Activated CD8-positive, alpha-beta memory T cell treated with anti-CD3 and anti-CD28 coated beads, Interleukin-2, amount 10 ng/mL, durations not matched to agents 7 days and 5 days (primary cell): Measurements from ENCODE around the gene GPC1. TPM values are rescaled to one million over a fixed set of nuclear protein-coding genes. Genes with fewer than 3 reads are reported as not detected.
A peak's percentile ranks its signal among the peaks of the same experiment; 100 is the strongest.

Source experiments
- ATAC-seq: fragments of 150-1000 bp; cut with Tn5 transposase; one replicate; pipeline ENCODE4 v1.10.0; 2021; ENCODE audit warnings: moderate library complexity
- CTCF ChIA-PET: fragments of 350-600 bp; sonication (Branson Sonifier 250); formaldehyde crosslinking; loops from one replicate; lab custom pipeline; 2021; ENCODE audit warnings: antibody characterized with exemption; lab: Charles Lee
- DNase-seq: peaks from one replicate; pipeline ENCODE4 v3.0.0-alpha.2; 2020
- H3K27ac Mint-ChIP-seq: one replicate; pipeline ENCODE4 v1.8.0; 2021; ENCODE audit warnings: mild to moderate bottlenecking, mixed read lengths
- H3K27me3 Mint-ChIP-seq: one replicate; pipeline ENCODE4 v1.8.0; 2021; ENCODE audit warnings: mixed read lengths
- H3K36me3 Mint-ChIP-seq: one replicate; pipeline ENCODE4 v1.8.0; 2021; ENCODE audit warnings: mild to moderate bottlenecking, mixed read lengths
- H3K4me1 Mint-ChIP-seq: one replicate; pipeline ENCODE4 v1.8.0; 2021; ENCODE audit warnings: mixed read lengths
- H3K4me3 Mint-ChIP-seq: one replicate; pipeline ENCODE4 v1.8.0; 2021; ENCODE audit warnings: mild to moderate bottlenecking, moderate library complexity, mixed read lengths
- H3K9me3 Mint-ChIP-seq: one replicate; pipeline ENCODE4 v1.8.0; 2022; ENCODE audit warnings: low read depth, mixed read lengths
- microRNA-seq: library from miRNA; unstranded; fragments of <30 nt; microRNA quantifications from one replicate; pipeline ENCODE4 v1.2.0, GENCODE V29; 2022
- total RNA-seq, 2 experiments: library from RNA; stranded (reverse); gene quantifications; one replicate each; pipeline ENCODE4 v1.2.3, GENCODE V29; 2021

The GPC1 gene
- total RNA-seq, 2 experiments from 2014 or later = 3.2 to 4.5 TPM

- ATAC-seq = peak; percentile 97
- H3K27ac Mint-ChIP-seq = peak overlapping the region; percentile 71
- peaks cover 15% of the 10 kb centered on the region for H3K4me1 Mint-ChIP-seq
- CTCF ChIA-PET = interaction anchor here (0.6 to 2.1 kb wide), 47 partner anchors 10 to 636 kb away, joined by 3 to 40 read pairs (median 5); partner anchors contain the start of genes CAPN10, DUSP28, GPR35 and PASK
- H3K4me3 Mint-ChIP-seq = no peak overlapping the region
- H3K36me3 Mint-ChIP-seq = peaks cover 3% of the 10 kb centered on the region
- H3K27me3 Mint-ChIP-seq = no peaks in the 10 kb centered on the region
- no peaks in the 10 kb centered on the region for H3K9me3 Mint-ChIP-seq
- DNase-seq = peak; percentile 91
These were observed 78.3 kb downstream of the GPC1 start for GRCh38 chr2:240513549-240514287.

GRCh38 chr2:240514631-240515030 is 79.2 kb downstream of the GPC1 start:
- H3K27me3 Mint-ChIP-seq = no peaks in the 10 kb centered on the region
- no peak for ATAC-seq
- H3K9me3 Mint-ChIP-seq = no peaks in the 10 kb centered on the region
- DNase-seq = no peak
- H3K4me3 Mint-ChIP-seq = no peak overlapping the region
- peaks cover 15% of the 10 kb centered on the region for H3K4me1 Mint-ChIP-seq
- peak overlapping the region; percentile 71 for H3K27ac Mint-ChIP-seq
- peaks cover 3% of the 10 kb centered on the region for H3K36me3 Mint-ChIP-seq
- CTCF ChIA-PET = interaction anchor here (0.6 to 2.1 kb wide), 32 partner anchors 10 to 635 kb away, joined by 3 to 40 read pairs (median 5); partner anchors contain the start of genes CAPN10, DUSP28 and PASK

GRCh38 chr2:240517342-240517741 is 81.9 kb downstream of the GPC1 start:
- no peaks in the 10 kb centered on the region for H3K27me3 Mint-ChIP-seq
- CTCF ChIA-PET = interaction anchor here (1.3 kb wide), 1 partner anchor 10 kb away, joined by 3 read pairs; no protein-coding TSS in a partner anchor
- no peak overlapping the region for H3K4me3 Mint-ChIP-seq
- H3K9me3 Mint-ChIP-seq = peaks cover 5% of the 10 kb centered on the region
- ATAC-seq (no peak), DNase-seq (no peak)
- peaks cover 19% of the 10 kb centered on the region for H3K36me3 Mint-ChIP-seq
- no peak overlapping the region for H3K27ac Mint-ChIP-seq
- H3K4me1 Mint-ChIP-seq = peaks cover 19% of the 10 kb centered on the region

Small RNA genes lying within 50 kb of the gene (microRNA-seq; reads per million reads assigned to microRNA genes)
- 52.3 reads per million, percentile 57 among the genes with 10 or more reads in this experiment for gene MIR149

Other genes starting within 250 kb of the GPC1 start
- gene ANKMY1, start 122.3 kb downstream of the GPC1 start, total RNA-seq = 10 to 100 TPM; 21.3 to 33.5 TPM
- gene DUSP28, start 124.7 kb downstream of the GPC1 start, total RNA-seq = 10 to 100 TPM; 10.0 to 10.1 TPM
- gene RNPEPL1, start 132.8 kb downstream of the GPC1 start, total RNA-seq = 100 to 1,000 TPM; 101 to 152 TPM
- 10 to 100 TPM; 54.0 to 75.8 TPM for gene CAPN10, start 151.1 kb downstream of the GPC1 start, total RNA-seq
- 10 to 100 TPM; 14.4 to 35.4 TPM for gene GPR35, start 189.8 kb downstream of the GPC1 start, total RNA-seq
- gene AQP12B, start 247.2 kb downstream of the GPC1 start, total RNA-seq = not detected